ENCODE measurements around the gene WSCD2.

- TF ChIP-seq RXRA (IDR thresholded peaks at IDR 0.05; ENCODE audit: borderline replicate concordance, low read depth): no peak
- TF ChIP-seq SIN3A (IDR thresholded peaks at IDR 0.05; ENCODE audit: borderline replicate concordance, low read depth, low read length): no peak
- TF ChIP-seq CTCF (IDR thresholded peaks at IDR 0.05): no peak
- no peak for TF ChIP-seq TAF1 (IDR thresholded peaks at IDR 0.05; ENCODE audit: borderline replicate concordance, low read depth, low read length)
- no peak for TF ChIP-seq RCOR1 (IDR thresholded peaks at IDR 0.05; ENCODE audit: low read length)
- TF ChIP-seq YY1 (IDR thresholded peaks at IDR 0.05; ENCODE audit: low read depth): no peak
- TF ChIP-seq MAX (IDR thresholded peaks at IDR 0.05; ENCODE audit: low read depth): no peak
- no peak for TF ChIP-seq TCF12 (IDR thresholded peaks at IDR 0.05)
- TF ChIP-seq FOSL2 (IDR thresholded peaks at IDR 0.05; ENCODE audit: borderline replicate concordance, low read depth): no peak
- TF ChIP-seq JUND (IDR thresholded peaks at IDR 0.05): no peak
- TF ChIP-seq EP300 (IDR thresholded peaks at IDR 0.05; ENCODE audit: borderline replicate concordance in 1 of 2, low read depth in 1 of 2, low read length in 1 of 2): no peak
- TF ChIP-seq USF2 (IDR thresholded peaks at IDR 0.05; ENCODE audit: borderline replicate concordance, low read depth, low read length): no peak
- TF ChIP-seq USF1 (IDR thresholded peaks at IDR 0.05; ENCODE audit: borderline replicate concordance, low read depth): no peak
Measured at GRCh38 chr12:108298761-108299275, 169.7 kb downstream of the WSCD2 start.

Data from SK-N-SH (cell line).